Uterus (tissue), 2 donors: ENCODE results near the gene HCFC1.

Source experiments
- POLR2A ChIP-seq, 2 donors: fragments of 450-650 bp; IDR thresholded peaks; one replicate each; pipeline ENCODE4 v1.6.1; 2016; ENCODE audit warnings: antibody characterized with exemption in 2 of 2, mild to moderate bottlenecking in 1 of 2, moderate library complexity in 1 of 2
- TF ChIP-seq, protein P1 (sequence below), 4 experiments: fragments of 200-600 bp in 2 of 4; fragments of 450-650 bp in 2 of 4; sonication (generic) in 2 of 4; IDR thresholded peaks; one replicate each; pipeline ENCODE4 v1.5.1; 2016 to 2019; ENCODE audit warnings: antibody characterized with exemption in 4 of 4, mild to moderate bottlenecking in 2 of 4, moderate library complexity in 1 of 4

DNA sequence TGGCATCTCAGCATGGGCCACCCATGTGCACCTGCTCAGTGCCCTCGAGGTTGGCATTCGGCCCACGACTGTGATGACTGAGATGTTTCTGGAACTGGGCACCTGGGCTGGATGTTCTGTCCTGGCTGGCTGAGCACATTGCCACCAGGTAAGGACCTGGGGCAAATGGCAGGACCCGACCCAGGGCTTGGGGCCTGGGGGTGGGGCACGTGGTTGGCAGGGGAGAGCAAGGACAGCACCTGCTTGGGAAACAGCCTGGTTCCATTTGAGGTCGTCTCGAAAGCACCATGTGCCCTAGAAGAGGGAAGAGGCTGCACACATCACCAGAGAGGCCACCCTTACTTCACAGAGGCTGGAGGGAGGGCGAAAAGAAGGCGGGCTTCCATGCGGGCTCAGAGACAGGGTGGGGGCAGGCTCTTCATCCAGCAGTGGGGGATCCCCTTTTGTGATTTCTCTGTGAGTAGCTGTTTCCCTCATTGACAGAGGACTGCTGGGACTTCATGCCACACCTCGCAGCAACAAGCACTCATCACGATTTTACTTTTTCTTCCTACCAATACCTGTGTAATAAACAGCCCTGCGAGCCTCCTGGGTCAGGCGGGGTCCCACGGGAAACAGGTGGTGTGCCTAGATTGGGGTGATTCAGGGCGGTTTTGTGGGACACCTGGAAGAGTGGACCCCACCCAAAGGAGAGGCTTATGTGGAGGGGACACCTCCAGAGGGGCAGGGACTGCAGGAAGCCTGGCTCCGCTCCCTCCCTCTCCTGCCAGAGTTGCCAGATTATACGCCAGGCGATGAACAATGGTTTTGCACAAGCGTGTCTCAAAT, 12.9 kb upstream of the HCFC1 start:
- TF ChIP-seq, protein P1, sequence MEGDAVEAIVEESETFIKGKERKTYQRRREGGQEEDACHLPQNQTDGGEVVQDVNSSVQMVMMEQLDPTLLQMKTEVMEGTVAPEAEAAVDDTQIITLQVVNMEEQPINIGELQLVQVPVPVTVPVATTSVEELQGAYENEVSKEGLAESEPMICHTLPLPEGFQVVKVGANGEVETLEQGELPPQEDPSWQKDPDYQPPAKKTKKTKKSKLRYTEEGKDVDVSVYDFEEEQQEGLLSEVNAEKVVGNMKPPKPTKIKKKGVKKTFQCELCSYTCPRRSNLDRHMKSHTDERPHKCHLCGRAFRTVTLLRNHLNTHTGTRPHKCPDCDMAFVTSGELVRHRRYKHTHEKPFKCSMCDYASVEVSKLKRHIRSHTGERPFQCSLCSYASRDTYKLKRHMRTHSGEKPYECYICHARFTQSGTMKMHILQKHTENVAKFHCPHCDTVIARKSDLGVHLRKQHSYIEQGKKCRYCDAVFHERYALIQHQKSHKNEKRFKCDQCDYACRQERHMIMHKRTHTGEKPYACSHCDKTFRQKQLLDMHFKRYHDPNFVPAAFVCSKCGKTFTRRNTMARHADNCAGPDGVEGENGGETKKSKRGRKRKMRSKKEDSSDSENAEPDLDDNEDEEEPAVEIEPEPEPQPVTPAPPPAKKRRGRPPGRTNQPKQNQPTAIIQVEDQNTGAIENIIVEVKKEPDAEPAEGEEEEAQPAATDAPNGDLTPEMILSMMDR (IDR thresholded peaks at IDR 0.05) = no peak
- no peak for TF ChIP-seq POLR2A (IDR thresholded peaks at IDR 0.05)
